ENCODE results near the gene ARIH1. TPM values are rescaled to one million over a fixed set of nuclear protein-coding genes. Genes with fewer than 3 reads are reported as not detected.

Gene ARIH1
- total and polyA plus RNA-seq, 2 donors (not counting 3 experiments of a cell fraction or from before 2014, with no cell fraction given) = 25.1 to 144 TPM

DNA sequence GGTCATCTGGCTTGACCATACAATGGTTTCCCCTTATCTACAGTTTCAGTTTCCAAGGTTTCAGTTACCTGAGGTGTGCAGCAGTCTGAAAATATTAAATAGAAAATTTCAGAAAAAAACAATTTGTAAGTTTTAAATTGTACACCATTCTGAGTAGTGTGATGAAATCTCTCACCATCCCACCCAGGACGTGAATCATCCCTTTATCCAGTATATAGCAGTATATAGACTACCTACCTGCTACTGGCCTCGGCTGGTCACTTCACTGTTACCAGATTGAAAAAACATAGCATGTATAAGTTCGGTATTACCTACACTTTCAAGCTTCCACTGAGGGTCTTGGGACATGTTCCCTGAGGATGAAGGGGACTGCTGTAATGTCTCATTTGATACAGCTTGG is 12.0 kb downstream of the ARIH1 start:
- CTCF ChIA-PET = interaction anchor here (0.9 to 2.6 kb wide), 2 partner anchors 11 to 114 kb away, joined by 3 to 5 read pairs; no protein-coding TSS in a partner anchor
- no peak for FAIRE-seq

GRCh38 chr15:72487070-72487797 is 13.1 kb downstream of the ARIH1 start:
- Histone ChIP-seq H3K27me3 (ENCODE audit: control insufficient read depth in 2 of 2, insufficient read depth in 2 of 2, low read length in 2 of 2) (no peaks in the 10 kb centered on the region), H3K27ac (ENCODE audit: insufficient read depth, low read depth, low read length) (no peak overlapping the region), H3K4me3 (replicated peaks in 1 of 3; ENCODE audit: insufficient read depth in 1 of 3, low read depth in 1 of 3, low read length in 3 of 3) (no peak overlapping the region), H4K20me1 (replicated peaks; ENCODE audit: control insufficient read depth, extremely low read depth, insufficient read depth, low read length) (peaks cover 46% of the 10 kb centered on the region), H3K36me3 (ENCODE audit: control insufficient read depth in 2 of 2, extremely low read depth in 1 of 2, insufficient read depth in 2 of 2, low read length in 2 of 2) (no peaks in the 10 kb centered on the region), H3K4me2 (ENCODE audit: insufficient read depth, low read length) (no peak overlapping the region), H3K9ac (replicated peaks; ENCODE audit: extremely low read depth, insufficient read depth, low read length) (no peak overlapping the region), H3K9me1 (replicated peaks; ENCODE audit: control insufficient read depth, extremely low read depth, insufficient read depth, low read length) (no peaks in the 10 kb centered on the region), H2AFZ (ENCODE audit: low read depth, low read length) (no peak overlapping the region), H3K79me2 (ENCODE audit: control insufficient read depth, insufficient read depth, low read length) (peaks cover 98% of the 10 kb centered on the region), H3K9me3 (replicated peaks; ENCODE audit: control insufficient read depth, insufficient read depth, low read length) (no peaks in the 10 kb centered on the region), H3K4me1 (ENCODE audit: control insufficient read depth, extremely low read depth, insufficient read depth, low read length) (peaks cover 7% of the 10 kb centered on the region)
- BruUV-seq (replicated peaks) = no TSS peak
- no peak for TF ChIP-seq POLR2AphosphoS5 (IDR thresholded peaks at IDR 0.05; ENCODE audit: insufficient read depth, low read depth, low read length)
- ChIA-PET POLR2A (no interaction called here), CTCF (interaction anchor here (2.6 kb wide), 1 partner anchor 113 kb away, joined by 5 read pairs; no protein-coding TSS in a partner anchor)
- no peak for DNase-seq (ENCODE audit: low read depth, low spot score)
- FAIRE-seq = no peak
- intact Hi-C loops (cut with micrococcal nuclease) = no loop called here
- dilution Hi-C loops (cut with MboI; ENCODE audit: extremely low pct_ligation_motif_present, low sequenced_read_pairs) = no loop called here

More for the DNA sequence above, 12.0 kb downstream of the ARIH1 start:
- POLR2A ChIA-PET = interaction anchor here (0.9 kb wide), 1 partner anchor 9 kb away, joined by 5 read pairs; no protein-coding TSS in a partner anchor
- Histone ChIP-seq H3K36me3 (ENCODE audit: control insufficient read depth in 2 of 2, extremely low read depth in 1 of 2, insufficient read depth in 2 of 2, low read length in 2 of 2) (no peaks in the 10 kb centered on the region), H3K27ac (ENCODE audit: insufficient read depth, low read depth, low read length) (no peak overlapping the region), H3K79me2 (ENCODE audit: control insufficient read depth, insufficient read depth, low read length) (peaks cover 98% of the 10 kb centered on the region), H2AFZ (ENCODE audit: low read depth, low read length) (no peak overlapping the region), H3K9me1 (replicated peaks; ENCODE audit: control insufficient read depth, extremely low read depth, insufficient read depth, low read length) (no peaks in the 10 kb centered on the region), H3K4me3 (replicated peaks in 1 of 3; ENCODE audit: insufficient read depth in 1 of 3, low read depth in 1 of 3, low read length in 3 of 3) (no peak overlapping the region), H3K4me1 (ENCODE audit: control insufficient read depth, extremely low read depth, insufficient read depth, low read length) (peaks cover 2% of the 10 kb centered on the region), H3K4me2 (ENCODE audit: insufficient read depth, low read length) (no peak overlapping the region), H3K27me3 (ENCODE audit: control insufficient read depth in 2 of 2, insufficient read depth in 2 of 2, low read length in 2 of 2) (no peaks in the 10 kb centered on the region), H3K9ac (replicated peaks; ENCODE audit: extremely low read depth, insufficient read depth, low read length) (no peak overlapping the region), H3K9me3 (replicated peaks; ENCODE audit: control insufficient read depth, insufficient read depth, low read length) (no peaks in the 10 kb centered on the region), H4K20me1 (replicated peaks; ENCODE audit: control insufficient read depth, extremely low read depth, insufficient read depth, low read length) (peaks cover 38% of the 10 kb centered on the region)
- TF ChIP-seq EZH2 (IDR thresholded peaks at IDR 0.05; ENCODE audit: borderline replicate concordance, low read depth, low read length, severe bottlenecking) (no peak), GATA2 (IDR thresholded peaks at IDR 0.05; ENCODE audit: insufficient read depth, insufficient read length, low read depth, low read length) (no peak), JUN (IDR thresholded peaks at IDR 0.05; ENCODE audit: borderline replicate concordance, insufficient read depth, insufficient read length, low read depth) (no peak), POLR2AphosphoS5 (IDR thresholded peaks at IDR 0.05; ENCODE audit: insufficient read depth, low read depth, low read length) (no peak), FOS (IDR thresholded peaks at IDR 0.05; ENCODE audit: borderline replicate concordance, insufficient read depth, low read length) (no peak)
- dilution Hi-C loops (cut with MboI; ENCODE audit: extremely low pct_ligation_motif_present, low sequenced_read_pairs) = no loop called here
- BruUV-seq (replicated peaks) = no TSS peak
- intact Hi-C loops (cut with micrococcal nuclease) = no loop called here
- no peak for DNase-seq (ENCODE audit: low read depth, low spot score)

All from endothelial cell of umbilical vein (primary cell).